H1 (cell line): ENCODE results near the gene NSDHL. TPM values are rescaled to one million over a fixed set of nuclear protein-coding genes. Genes with fewer than 3 reads are reported as not detected.

Experiments
- KDM4A ChIP-seq: IDR thresholded peaks from one replicate; pipeline ENCODE4 v1.7.1; 2012; ENCODE audit warnings: low read depth, mild to moderate bottlenecking, moderate library complexity, low read length, inconsistent platforms; ENCODE audit not compliant: severe bottlenecking
- TAF1 ChIP-seq: IDR thresholded peaks from 2 replicates; pipeline ENCODE4 v1.6.1; 2011; ENCODE audit warnings: mild to moderate bottlenecking, low read depth, low read length
- YY1 ChIP-seq: IDR thresholded peaks from 2 replicates; pipeline ENCODE4 v1.6.1; 2011; ENCODE audit warnings: low read depth, mild to moderate bottlenecking, low read length
- polyA plus RNA-seq, 7 experiments: library from polyadenylated mRNA; depleted of rRNA in 3 of 7; stranded (reverse) in 5 of 7; unstranded in 2 of 7; fragments of >200 nt in 5 of 7; fragments of 200-250 nt in 2 of 7; gene quantifications; 1 replicate in 5 of 7; 2 replicates in 1 of 7; 4 replicates in 1 of 7; pipeline versions ENCODE4 v1.2.1 to v1.2.3, GENCODE V29; 2011 to 2013; ENCODE audit warnings: missing spikeins in 2 of 7, mixed read lengths in 2 of 7
- total RNA-seq: library from RNA; stranded (reverse); fragmentation: NEBNext Ultra II Directional; extraction: Animal tissue kit (Norgen Biotek cat#: 25700); gene quantifications from 2 replicates; pipeline ENCODE4 v1.2.1, GENCODE V29; 2021

Gene NSDHL
- total and polyA plus RNA-seq, 2 of the 8 experiments (the other 6 are each of a cell fraction or from before 2014, with no cell fraction given): 31.5 to 34.6 TPM

- TF ChIP-seq TAF1: no peak
- TF ChIP-seq KDM4A: no peak
- no peak for TF ChIP-seq YY1
- TF ChIP-seq, all 59 proteins: peak for 0
These were observed 55.9 kb downstream of the NSDHL start (continued) for GRCh38 chrX:152886716-152887115.
